Neural cell (in vitro differentiated cells): Measurements from ENCODE around the gene CTRL. TPM values are rescaled to one million over a fixed set of nuclear protein-coding genes. Genes with fewer than 3 reads are reported as not detected.

Experiments used
- H2AFZ ChIP-seq: fragments of 200-600, 300-800 bp; sonication (generic), shearing (Covaris generic); 2 replicates; pipeline ENCODE4 v1.6.0; 2014; ENCODE audit warnings: low read depth, mild to moderate bottlenecking, antibody characterized with exemption, low read length, moderate library complexity
- H3F3A ChIP-seq: fragments of 200-600 bp; shearing (Covaris generic); 2 replicates; pipeline ENCODE4 v1.6.1; 2016; ENCODE audit warnings: mild to moderate bottlenecking, moderate library complexity, mixed read lengths, antibody characterized with exemption, low read length; ENCODE audit not compliant: insufficient read depth, poor library complexity, severe bottlenecking
- H3K27ac ChIP-seq: fragments of 200-600, 300-800 bp; sonication (generic), shearing (Covaris generic); 2 replicates; pipeline ENCODE4 v1.5.1; 2014; ENCODE audit warnings: mild to moderate bottlenecking, low read length, moderate library complexity
- H3K27me3 ChIP-seq: fragments of 300-800, 200-600 bp; sonication (generic), shearing (Covaris generic); 2 replicates; pipeline ENCODE4 v1.6.0; 2014; ENCODE audit warnings: mild to moderate bottlenecking, low read depth, low read length, moderate library complexity; ENCODE audit not compliant: insufficient read depth
- H3K36me3 ChIP-seq: fragments of 300-800, 200-600 bp; sonication (generic), shearing (Covaris generic); 2 replicates; pipeline ENCODE4 v1.5.1; 2014; ENCODE audit warnings: mild to moderate bottlenecking, antibody characterized with exemption, low read length, moderate library complexity; ENCODE audit not compliant: insufficient read depth
- H3K4me2 ChIP-seq: fragments of 300-800, 200-600 bp; sonication (generic), shearing (Covaris generic); 2 replicates; pipeline ENCODE4 v1.6.0; 2014; ENCODE audit warnings: mild to moderate bottlenecking, low read length
- H3K4me3 ChIP-seq: fragments of 300-800, 200-600 bp; sonication (generic), shearing (Covaris generic); 2 replicates; pipeline ENCODE4 v1.5.1; 2014; ENCODE audit warnings: mild to moderate bottlenecking, low read length, moderate library complexity
- H3K79me2 ChIP-seq: fragments of 200-600 bp; shearing (Covaris generic); replicated peaks from 2 replicates; pipeline ENCODE4 v1.6.0; 2014; ENCODE audit warnings: mild to moderate bottlenecking, low read length, moderate library complexity; ENCODE audit not compliant: insufficient read depth
- H3K9ac ChIP-seq: fragments of 300-800, 200-600 bp; sonication (generic), shearing (Covaris generic); 2 replicates; pipeline ENCODE4 v1.6.1; 2016; ENCODE audit warnings: mild to moderate bottlenecking, low read length, mixed read lengths
- H3K9me2 ChIP-seq: fragments of 200-600 bp; shearing (Covaris generic); 2 replicates; pipeline ENCODE4 v1.6.1; 2016; ENCODE audit warnings: mild to moderate bottlenecking, low read length, mixed read lengths; ENCODE audit not compliant: insufficient read depth
- H3K9me3 ChIP-seq: fragments of 200-600, 300-800 bp; sonication (generic), shearing (Covaris generic); 2 replicates; pipeline ENCODE4 v1.6.1; 2016; ENCODE audit warnings: mild to moderate bottlenecking, mixed run types, low read length, moderate library complexity, mixed read lengths
- H4K20me1 ChIP-seq: fragments of 200-600 bp; shearing (Covaris generic); 2 replicates; pipeline ENCODE4 v1.6.1; 2016; ENCODE audit warnings: mild to moderate bottlenecking, mixed run types; ENCODE audit not compliant: insufficient read depth
- EP300 ChIP-seq: fragments of 450-650 bp; conservative IDR thresholded peaks from 2 replicates; pipeline ENCODE4 v1.6.1; 2014; ENCODE audit warnings: antibody characterized with exemption, mild to moderate bottlenecking, moderate library complexity; ENCODE audit not compliant: poor library complexity, severe bottlenecking
- EZH2 ChIP-seq: fragments of 200-600, 300-800 bp; shearing (Covaris generic), sonication (generic); IDR thresholded peaks from 2 replicates; pipeline ENCODE4 v1.6.1; 2014; ENCODE audit warnings: antibody characterized with exemption, low read length, borderline replicate concordance, mild to moderate bottlenecking; ENCODE audit not compliant: insufficient read depth, poor library complexity, severe bottlenecking
- MXI1 ChIP-seq: fragments of 450-650 bp; conservative IDR thresholded peaks from 2 replicates; pipeline ENCODE4 v1.6.1; 2014; ENCODE audit warnings: antibody characterized with exemption, mild to moderate bottlenecking; ENCODE audit not compliant: poor library complexity, severe bottlenecking
- POLR2AphosphoS5 ChIP-seq: IDR thresholded peaks from 2 replicates; pipeline ENCODE4 v1.6.1; 2012
- RAD21 ChIP-seq: fragments of 450-650 bp; conservative IDR thresholded peaks from 2 replicates; pipeline ENCODE4 v1.6.1; 2014; ENCODE audit warnings: antibody characterized with exemption, mild to moderate bottlenecking, moderate library complexity
- SMC3 ChIP-seq: fragments of 450-650 bp; conservative IDR thresholded peaks from 2 replicates; pipeline ENCODE4 v1.6.1; 2014; ENCODE audit warnings: antibody characterized with exemption, mild to moderate bottlenecking, moderate library complexity; ENCODE audit not compliant: poor library complexity
- TAF1 ChIP-seq: IDR thresholded peaks from 2 replicates; pipeline ENCODE4 v1.6.1; 2012; ENCODE audit warnings: low read depth
- polyA plus RNA-seq: library from polyadenylated mRNA; depleted of rRNA; stranded (reverse); fragments of >200 nt; gene quantifications from 2 replicates; pipeline ENCODE4 v1.2.3, GENCODE V29; 2014
- TF ChIP-seq, protein P1 (sequence below): fragments of 450-650 bp; IDR thresholded peaks from 2 replicates; pipeline ENCODE4 v1.5.1; 2014; ENCODE audit warnings: antibody characterized with exemption, mild to moderate bottlenecking, moderate library complexity; ENCODE audit not compliant: poor library complexity, severe bottlenecking
- TF ChIP-seq, protein P2 (sequence below): IDR thresholded peaks from 2 replicates; pipeline ENCODE4 v1.6.1; 2012; ENCODE audit warnings: borderline replicate concordance

The CTRL gene
- polyA plus RNA-seq, 1 donor from 2014 or later = 3.8 TPM

DNA sequence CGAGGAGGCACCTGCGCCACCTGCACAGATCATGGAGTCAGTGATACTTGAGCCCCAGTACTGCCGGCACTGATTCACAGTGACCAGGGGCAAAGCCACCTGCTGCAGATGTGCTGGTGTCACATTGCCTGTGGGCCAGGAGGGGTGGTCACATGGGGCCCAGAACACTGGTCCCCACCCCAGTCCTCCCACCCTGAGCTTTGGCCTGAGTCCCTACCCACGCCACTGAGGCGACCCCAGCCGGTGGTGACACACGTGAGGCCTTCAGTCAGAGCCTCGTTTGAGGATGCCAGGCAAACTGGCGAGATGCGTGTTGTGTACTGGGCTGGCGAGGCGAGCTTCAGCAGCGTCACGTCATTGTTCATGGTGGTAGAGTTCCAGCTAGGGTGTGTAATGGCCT lies 1.5 kb downstream of the CTRL start:
- H2AFZ ChIP-seq = no peak overlapping the region
- H3K9me3 ChIP-seq = no peaks in the 10 kb centered on the region
- H3K79me2 ChIP-seq = no peaks in the 10 kb centered on the region
- no peak overlapping the region for H3K4me3 ChIP-seq
- no peaks in the 10 kb centered on the region for H3K9me2 ChIP-seq
- no peaks in the 10 kb centered on the region for H3K36me3 ChIP-seq
- no peak overlapping the region for H3K9ac ChIP-seq
- H4K20me1 ChIP-seq = no peaks in the 10 kb centered on the region
- no peak overlapping the region for H3K4me2 ChIP-seq
- no peak overlapping the region for H3K27ac ChIP-seq
- no peak for TF ChIP-seq TAF1
- TF ChIP-seq, protein P1, sequence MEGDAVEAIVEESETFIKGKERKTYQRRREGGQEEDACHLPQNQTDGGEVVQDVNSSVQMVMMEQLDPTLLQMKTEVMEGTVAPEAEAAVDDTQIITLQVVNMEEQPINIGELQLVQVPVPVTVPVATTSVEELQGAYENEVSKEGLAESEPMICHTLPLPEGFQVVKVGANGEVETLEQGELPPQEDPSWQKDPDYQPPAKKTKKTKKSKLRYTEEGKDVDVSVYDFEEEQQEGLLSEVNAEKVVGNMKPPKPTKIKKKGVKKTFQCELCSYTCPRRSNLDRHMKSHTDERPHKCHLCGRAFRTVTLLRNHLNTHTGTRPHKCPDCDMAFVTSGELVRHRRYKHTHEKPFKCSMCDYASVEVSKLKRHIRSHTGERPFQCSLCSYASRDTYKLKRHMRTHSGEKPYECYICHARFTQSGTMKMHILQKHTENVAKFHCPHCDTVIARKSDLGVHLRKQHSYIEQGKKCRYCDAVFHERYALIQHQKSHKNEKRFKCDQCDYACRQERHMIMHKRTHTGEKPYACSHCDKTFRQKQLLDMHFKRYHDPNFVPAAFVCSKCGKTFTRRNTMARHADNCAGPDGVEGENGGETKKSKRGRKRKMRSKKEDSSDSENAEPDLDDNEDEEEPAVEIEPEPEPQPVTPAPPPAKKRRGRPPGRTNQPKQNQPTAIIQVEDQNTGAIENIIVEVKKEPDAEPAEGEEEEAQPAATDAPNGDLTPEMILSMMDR = no peak
- TF ChIP-seq SMC3 = no peak
- TF ChIP-seq MXI1 = no peak
- TF ChIP-seq EP300 = no peak
- TF ChIP-seq, protein P2, sequence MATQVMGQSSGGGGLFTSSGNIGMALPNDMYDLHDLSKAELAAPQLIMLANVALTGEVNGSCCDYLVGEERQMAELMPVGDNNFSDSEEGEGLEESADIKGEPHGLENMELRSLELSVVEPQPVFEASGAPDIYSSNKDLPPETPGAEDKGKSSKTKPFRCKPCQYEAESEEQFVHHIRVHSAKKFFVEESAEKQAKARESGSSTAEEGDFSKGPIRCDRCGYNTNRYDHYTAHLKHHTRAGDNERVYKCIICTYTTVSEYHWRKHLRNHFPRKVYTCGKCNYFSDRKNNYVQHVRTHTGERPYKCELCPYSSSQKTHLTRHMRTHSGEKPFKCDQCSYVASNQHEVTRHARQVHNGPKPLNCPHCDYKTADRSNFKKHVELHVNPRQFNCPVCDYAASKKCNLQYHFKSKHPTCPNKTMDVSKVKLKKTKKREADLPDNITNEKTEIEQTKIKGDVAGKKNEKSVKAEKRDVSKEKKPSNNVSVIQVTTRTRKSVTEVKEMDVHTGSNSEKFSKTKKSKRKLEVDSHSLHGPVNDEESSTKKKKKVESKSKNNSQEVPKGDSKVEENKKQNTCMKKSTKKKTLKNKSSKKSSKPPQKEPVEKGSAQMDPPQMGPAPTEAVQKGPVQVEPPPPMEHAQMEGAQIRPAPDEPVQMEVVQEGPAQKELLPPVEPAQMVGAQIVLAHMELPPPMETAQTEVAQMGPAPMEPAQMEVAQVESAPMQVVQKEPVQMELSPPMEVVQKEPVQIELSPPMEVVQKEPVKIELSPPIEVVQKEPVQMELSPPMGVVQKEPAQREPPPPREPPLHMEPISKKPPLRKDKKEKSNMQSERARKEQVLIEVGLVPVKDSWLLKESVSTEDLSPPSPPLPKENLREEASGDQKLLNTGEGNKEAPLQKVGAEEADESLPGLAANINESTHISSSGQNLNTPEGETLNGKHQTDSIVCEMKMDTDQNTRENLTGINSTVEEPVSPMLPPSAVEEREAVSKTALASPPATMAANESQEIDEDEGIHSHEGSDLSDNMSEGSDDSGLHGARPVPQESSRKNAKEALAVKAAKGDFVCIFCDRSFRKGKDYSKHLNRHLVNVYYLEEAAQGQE = no peak
- TF ChIP-seq EZH2 = no peak
- TF ChIP-seq RAD21 = no peak
- TF ChIP-seq POLR2AphosphoS5 = no peak
- H3F3A ChIP-seq = no peaks in the 10 kb centered on the region
- no peaks in the 10 kb centered on the region for H3K27me3 ChIP-seq

DNA sequence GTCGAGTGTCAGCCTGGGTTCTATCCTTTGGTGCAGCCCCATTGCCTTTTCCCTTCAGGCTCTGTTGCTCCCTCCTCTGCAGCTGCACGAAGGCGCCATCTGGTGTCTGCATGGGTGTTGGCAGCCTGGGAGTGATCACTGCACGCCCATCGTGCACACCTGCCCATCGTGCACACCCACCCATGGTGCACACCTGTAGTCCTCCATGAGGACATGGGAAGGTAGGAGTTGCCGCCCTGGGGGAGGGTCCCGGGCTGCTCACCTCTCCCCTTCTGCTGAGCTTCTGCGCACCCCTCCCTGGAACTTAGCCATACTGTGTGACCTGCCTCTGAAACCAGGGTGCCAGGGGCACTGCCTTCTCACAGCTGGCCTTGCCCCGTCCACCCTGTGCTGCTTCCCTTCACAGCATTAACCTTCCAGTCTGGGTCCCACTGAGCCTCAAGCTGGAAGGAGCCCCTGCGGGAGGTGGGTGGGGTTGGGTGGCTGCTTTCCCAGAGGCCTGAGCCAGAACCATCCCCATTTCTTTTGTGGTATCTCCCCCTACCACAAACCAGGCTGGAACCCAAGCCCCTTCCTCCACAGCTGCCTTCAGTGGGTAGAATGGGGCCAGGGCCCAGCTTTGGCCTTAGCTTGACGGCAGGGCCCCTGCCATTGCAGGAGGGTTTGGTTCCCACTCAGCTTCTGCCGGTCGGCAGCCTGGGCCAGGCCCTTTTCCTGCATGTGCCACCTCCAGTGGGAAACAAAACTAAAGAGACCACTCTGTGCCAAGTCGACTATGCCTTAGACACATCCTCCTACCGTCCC lies 2.9 kb downstream of the CTRL start:
- TF ChIP-seq EP300 (no peak), RAD21 (peak; percentile 81), EZH2 (no peak), SMC3 (peak; percentile 90), TAF1 (no peak), POLR2AphosphoS5 (no peak), MXI1 (no peak)
- TF ChIP-seq, protein P2 = no peak
- TF ChIP-seq, protein P1 = peak; percentile 87
- Histone ChIP-seq H3K79me2 (no peaks in the 10 kb centered on the region), H3K9me2 (no peaks in the 10 kb centered on the region), H3K4me2 (no peak overlapping the region), H3K27me3 (no peaks in the 10 kb centered on the region), H3K9ac (no peak overlapping the region), H3K36me3 (no peaks in the 10 kb centered on the region), H3K9me3 (no peaks in the 10 kb centered on the region), H2AFZ (no peak overlapping the region), H3K4me3 (no peak overlapping the region), H3F3A (no peaks in the 10 kb centered on the region), H3K27ac (no peak overlapping the region), H4K20me1 (no peaks in the 10 kb centered on the region)
